Fibroblast of the aortic adventitia (primary cell): Measurements from ENCODE around the gene MON1A. TPM values are rescaled to one million over a fixed set of nuclear protein-coding genes. Genes with fewer than 3 reads are reported as not detected.

ENCODE experiments used
- DNase-seq: peaks from one replicate; pipeline ENCODE4 v3.0.0-alpha.2; 2010; ENCODE audit warnings: low read depth
- H3K4me3 ChIP-seq: 2 replicates; pipeline ENCODE4 v1.5.1; 2011; ENCODE audit warnings: low read depth, mild to moderate bottlenecking, control low read depth, low read length, moderate library complexity
- small RNA-seq: library from RNA; depleted of rRNA; stranded (forward); fragments of <200 nt; gene quantifications from one replicate; pipeline ENCODE3, GENCODE V24; 2012
- total RNA-seq: library from RNA; depleted of rRNA; stranded (reverse); fragments of >200 nt; gene quantifications from 2 replicates; pipeline ENCODE4 v1.2.3, GENCODE V29; 2012; ENCODE audit warnings: low replicate concordance
- TF ChIP-seq, protein P1 (sequence below): IDR thresholded peaks from 2 replicates; pipeline ENCODE4 v1.5.1; 2011; ENCODE audit warnings: mild to moderate bottlenecking, low read length, control low read depth, inconsistent platforms; ENCODE audit not compliant: insufficient read depth

MON1A gene
- total RNA-seq, 1 donor: 12.8 TPM

DNA sequence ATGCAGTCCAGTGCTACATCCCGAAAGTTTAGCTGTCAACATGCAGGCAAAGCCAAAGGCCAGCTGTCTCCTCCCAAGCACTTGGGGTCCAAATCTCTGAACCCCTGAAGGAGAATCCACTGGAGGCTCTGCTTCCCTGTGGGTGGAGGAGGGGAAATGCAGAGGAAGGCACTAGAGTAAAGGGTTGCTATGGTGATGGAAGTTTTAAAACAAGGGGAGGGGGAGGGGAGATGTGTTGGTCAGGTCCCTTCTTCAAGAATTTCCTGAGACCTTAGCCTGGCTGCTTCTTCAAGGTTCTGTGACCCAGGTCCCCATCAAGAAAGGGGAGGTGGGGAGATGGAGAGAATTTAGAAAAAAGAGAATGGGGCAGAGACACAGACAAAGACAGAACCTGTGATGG, 62.2 kb downstream of the MON1A start:
- no peak overlapping the region for H3K4me3 ChIP-seq
- TF ChIP-seq, protein P1, sequence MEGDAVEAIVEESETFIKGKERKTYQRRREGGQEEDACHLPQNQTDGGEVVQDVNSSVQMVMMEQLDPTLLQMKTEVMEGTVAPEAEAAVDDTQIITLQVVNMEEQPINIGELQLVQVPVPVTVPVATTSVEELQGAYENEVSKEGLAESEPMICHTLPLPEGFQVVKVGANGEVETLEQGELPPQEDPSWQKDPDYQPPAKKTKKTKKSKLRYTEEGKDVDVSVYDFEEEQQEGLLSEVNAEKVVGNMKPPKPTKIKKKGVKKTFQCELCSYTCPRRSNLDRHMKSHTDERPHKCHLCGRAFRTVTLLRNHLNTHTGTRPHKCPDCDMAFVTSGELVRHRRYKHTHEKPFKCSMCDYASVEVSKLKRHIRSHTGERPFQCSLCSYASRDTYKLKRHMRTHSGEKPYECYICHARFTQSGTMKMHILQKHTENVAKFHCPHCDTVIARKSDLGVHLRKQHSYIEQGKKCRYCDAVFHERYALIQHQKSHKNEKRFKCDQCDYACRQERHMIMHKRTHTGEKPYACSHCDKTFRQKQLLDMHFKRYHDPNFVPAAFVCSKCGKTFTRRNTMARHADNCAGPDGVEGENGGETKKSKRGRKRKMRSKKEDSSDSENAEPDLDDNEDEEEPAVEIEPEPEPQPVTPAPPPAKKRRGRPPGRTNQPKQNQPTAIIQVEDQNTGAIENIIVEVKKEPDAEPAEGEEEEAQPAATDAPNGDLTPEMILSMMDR: no peak
- no peak for DNase-seq

GRCh38 chr3:49865198-49865784, 64.3 kb downstream of the MON1A start:
- TF ChIP-seq, protein P1: no peak
- no peak for DNase-seq
- no peak overlapping the region for H3K4me3 ChIP-seq

DNA sequence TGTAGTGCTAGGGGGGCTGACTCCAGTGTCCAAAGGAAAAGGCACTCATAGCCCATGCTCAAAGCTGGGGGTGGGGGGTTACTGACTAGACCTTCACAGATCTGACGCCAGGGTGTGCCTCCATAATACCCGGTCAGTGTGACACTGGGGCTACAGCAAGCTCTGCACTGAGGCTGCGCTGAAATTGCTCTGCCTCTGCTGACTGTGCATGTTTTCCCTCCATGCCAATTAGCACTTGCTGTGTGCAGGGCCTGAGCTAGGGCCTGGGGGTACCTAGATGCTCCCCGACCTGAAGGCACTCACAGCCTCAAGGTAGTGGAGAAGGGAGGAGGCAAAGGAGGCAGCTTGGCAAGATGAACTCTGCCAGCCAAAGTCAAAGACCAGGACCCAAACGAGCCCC, 65.1 kb downstream of the MON1A start:
- TF ChIP-seq, protein P1: no peak
- DNase-seq: no peak
- no peak overlapping the region for H3K4me3 ChIP-seq

- TF ChIP-seq, protein P1: no peak
- no peak overlapping the region for H3K4me3 ChIP-seq
- DNase-seq: no peak
Measured at GRCh38 chr3:49859576-49860305, 69.9 kb downstream of the MON1A start.

Small RNA genes lying within 50 kb of the gene (small RNA-seq; reads per million reads assigned to genes)
- not detected for gene RN7SL217P

Other genes starting within 250 kb of the MON1A start
- gene MST1, start 240.3 kb downstream of the MON1A start, total RNA-seq: 2.9 and 4.7 TPM in 2 replicates
- gene RNF123, start 240.3 kb downstream of the MON1A start, total RNA-seq: 19.4 and 22.7 TPM in 2 replicates
- gene AMIGO3, start 210.1 kb downstream of the MON1A start, total RNA-seq: 0.27 and 0.65 TPM in 2 replicates
- gene GMPPB, start 205.9 kb downstream of the MON1A start, total RNA-seq: 14.3 and 31.0 TPM in 2 replicates
- gene IP6K1, start 143.3 kb downstream of the MON1A start, total RNA-seq: 29.6 TPM in 2 replicates
- gene CDHR4, start 129.9 kb downstream of the MON1A start, total RNA-seq: 0.09 TPM in 1 of 2 replicates, not detected in the other
- gene INKA1, start 126.5 kb downstream of the MON1A start, total RNA-seq: 4.4 and 9.5 TPM in 2 replicates
- 22.8 and 69.4 TPM in 2 replicates for gene UBA7, start 115.9 kb downstream of the MON1A start, total RNA-seq
- gene TRAIP, start 73.2 kb downstream of the MON1A start, total RNA-seq: 1.3 and 7.7 TPM in 2 replicates
- gene CAMKV, start 59.9 kb downstream of the MON1A start, total RNA-seq: not detected in 2 replicates
- gene MST1R, start 25.9 kb downstream of the MON1A start, total RNA-seq: 0.81 and 1.3 TPM in 2 replicates
- 48.5 and 82.5 TPM in 2 replicates for gene RBM6, start 10.3 kb upstream of the MON1A start, total RNA-seq
- 104 and 142 TPM in 2 replicates for gene RBM5, start 159.1 kb upstream of the MON1A start, total RNA-seq
- gene SEMA3F, start 225.5 kb upstream of the MON1A start, total RNA-seq: 0.74 and 3.5 TPM in 2 replicates